Activated naive CD8-positive, alpha-beta T cell treated with anti-CD3 and anti-CD28 coated beads for 36 hours (primary cell): ENCODE data around the gene DNMT3A. TPM values are rescaled to one million over a fixed set of nuclear protein-coding genes. Genes with fewer than 3 reads are reported as not detected.

Experiments
- DNase-seq: peaks from one replicate; pipeline ENCODE4 v3.0.0; 2021
- H3K27ac Mint-ChIP-seq: one replicate; pipeline ENCODE4 v1.8.0; 2022; ENCODE audit warnings: mild to moderate bottlenecking, moderate library complexity, mixed read lengths
- H3K27me3 Mint-ChIP-seq: one replicate; pipeline ENCODE4 v1.8.0; 2022; ENCODE audit warnings: mild to moderate bottlenecking, mixed read lengths
- H3K36me3 Mint-ChIP-seq: one replicate; pipeline ENCODE4 v1.8.0; 2021; ENCODE audit warnings: mild to moderate bottlenecking, mixed read lengths
- H3K4me1 Mint-ChIP-seq: one replicate; pipeline ENCODE4 v1.8.0; 2021; ENCODE audit warnings: mixed read lengths
- H3K4me3 Mint-ChIP-seq: one replicate; pipeline ENCODE4 v1.8.0; 2022; ENCODE audit warnings: mild to moderate bottlenecking, moderate library complexity, mixed read lengths
- H3K9me3 Mint-ChIP-seq: one replicate; pipeline ENCODE4 v1.8.0; 2022; ENCODE audit warnings: mixed read lengths
- total RNA-seq, 2 experiments: library from RNA; stranded (reverse); gene quantifications; one replicate each; pipeline ENCODE4 v1.2.3, GENCODE V29; 2021

Gene DNMT3A
- total RNA-seq, 2 experiments from 2014 or later, result 90.7 to 92.2 TPM

DNA sequence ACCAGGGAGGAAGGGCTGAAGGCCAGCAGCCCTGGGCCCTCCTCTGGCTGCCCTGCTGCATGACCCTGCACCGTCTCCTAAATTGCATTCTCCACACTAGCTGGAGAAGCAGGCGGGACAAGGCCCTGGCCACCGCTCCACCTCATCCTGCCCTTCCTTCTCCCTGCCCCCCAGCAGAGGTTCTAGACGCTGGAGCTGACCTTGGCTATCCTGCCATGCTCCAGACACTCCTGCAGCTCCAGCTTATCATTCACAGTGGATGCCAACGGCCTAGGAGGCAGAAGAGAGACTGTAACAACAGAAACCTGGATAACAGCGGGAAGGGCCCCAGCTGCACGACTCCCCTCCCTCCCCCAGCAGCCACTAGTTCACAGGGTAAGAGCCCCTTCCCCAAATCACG, 105.0 kb downstream of the DNMT3A start:
- Mint-ChIP-seq H3K4me3 (no peak overlapping the region), H3K27ac (no peak overlapping the region), H3K27me3 (no peaks in the 10 kb centered on the region), H3K9me3 (no peaks in the 10 kb centered on the region), H3K36me3 (peaks cover 24% of the 10 kb centered on the region), H3K4me1 (peaks cover 3% of the 10 kb centered on the region)
- no peak for DNase-seq

DNA sequence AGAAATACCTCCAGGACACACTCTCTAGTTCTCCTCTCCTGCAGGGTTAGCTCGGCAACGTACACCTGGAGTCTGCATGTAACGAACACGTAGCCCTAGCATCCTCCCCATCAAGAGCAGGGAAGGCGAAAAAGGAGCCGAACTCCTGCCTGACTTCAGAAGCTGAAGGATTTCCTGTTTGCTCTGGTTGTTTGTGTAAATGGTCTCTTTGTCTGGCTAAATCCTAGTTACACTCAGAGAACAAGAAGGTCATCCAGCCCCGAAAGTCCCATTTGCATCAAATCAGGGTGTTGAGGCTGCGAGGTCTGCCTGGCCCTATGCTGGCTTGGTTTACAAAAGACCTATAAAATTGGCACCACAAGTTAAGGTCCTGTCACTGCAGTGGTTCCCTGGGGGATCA, 107.0 kb downstream of the DNMT3A start:
- Mint-ChIP-seq H3K27me3 (no peaks in the 10 kb centered on the region), H3K9me3 (no peaks in the 10 kb centered on the region), H3K4me3 (no peak overlapping the region), H3K36me3 (peaks cover 14% of the 10 kb centered on the region), H3K4me1 (peaks cover 3% of the 10 kb centered on the region), H3K27ac (peak overlapping the region; percentile 29)
- DNase-seq, result no peak

DNA sequence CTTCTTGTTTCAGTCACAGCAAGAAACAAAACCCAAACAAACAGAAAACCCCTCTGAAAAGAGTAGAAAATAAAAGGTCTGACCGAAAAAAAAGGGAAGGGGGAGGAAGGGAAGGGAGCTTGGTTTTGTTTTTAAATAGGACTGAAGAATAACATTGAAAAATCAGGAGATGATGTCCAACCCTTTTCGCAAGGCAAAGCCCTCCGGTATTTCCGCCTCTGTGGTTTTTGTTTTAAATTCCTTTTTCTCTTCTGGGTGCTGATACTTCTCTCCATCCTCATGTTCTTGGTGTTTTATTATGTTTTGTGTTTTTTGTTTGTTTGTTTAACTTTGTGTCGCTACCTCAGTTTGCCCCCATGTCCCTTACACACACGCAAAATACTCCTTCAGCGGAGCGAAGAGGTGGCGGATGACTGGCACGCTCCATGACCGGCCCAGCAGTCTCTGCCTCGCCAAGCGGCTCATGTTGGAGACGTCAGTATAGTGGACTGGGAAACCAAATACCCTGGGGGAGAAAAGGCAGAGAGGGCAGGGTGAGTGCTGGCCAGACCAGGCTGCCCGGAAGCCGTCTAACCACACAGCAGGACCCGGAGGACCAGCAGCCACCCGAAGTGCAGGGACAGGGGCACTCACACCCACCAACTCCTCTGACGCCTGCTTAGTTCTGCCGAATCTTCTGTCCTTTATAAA, 107.7 kb downstream of the DNMT3A start:
- Mint-ChIP-seq H3K27ac (peak overlapping the region; percentile 67), H3K36me3 (peaks cover 11% of the 10 kb centered on the region), H3K4me3 (no peak overlapping the region), H3K4me1 (peaks cover 4% of the 10 kb centered on the region), H3K27me3 (no peaks in the 10 kb centered on the region), H3K9me3 (no peaks in the 10 kb centered on the region)
- DNase-seq, result no peak

DNA sequence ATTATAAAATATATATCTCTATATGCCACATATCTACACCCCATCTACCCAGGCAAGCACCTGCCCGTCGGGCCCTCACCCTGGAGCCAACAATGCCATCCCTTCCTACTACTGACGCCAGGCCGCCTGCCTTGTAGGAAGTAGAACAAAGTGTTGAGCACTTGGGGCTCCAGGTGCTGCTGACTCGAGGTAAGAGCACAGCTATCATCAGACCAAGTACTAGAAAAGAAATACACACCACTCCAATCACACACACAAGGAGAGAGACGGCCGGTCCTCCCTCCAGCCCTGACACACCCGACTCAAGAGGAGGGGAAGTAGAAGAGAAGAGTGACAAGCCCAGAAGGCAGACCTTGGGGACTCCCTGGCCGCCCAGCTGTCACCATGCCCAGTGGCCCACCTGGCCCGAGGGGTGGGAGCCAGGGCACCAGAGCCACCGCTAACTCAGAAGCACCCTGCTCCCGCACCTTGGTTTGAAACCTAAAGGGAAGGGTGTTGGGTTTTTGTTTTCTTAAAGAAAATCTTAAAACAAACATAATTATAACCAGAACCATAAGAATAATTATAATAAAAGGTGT, 109.4 kb downstream of the DNMT3A start:
- Mint-ChIP-seq H3K4me1 (peaks cover 12% of the 10 kb centered on the region), H3K4me3 (no peak overlapping the region), H3K9me3 (no peaks in the 10 kb centered on the region), H3K27ac (peak overlapping the region; percentile 2), H3K36me3 (peaks cover 17% of the 10 kb centered on the region), H3K27me3 (no peaks in the 10 kb centered on the region)
- DNase-seq, result no peak

DNA sequence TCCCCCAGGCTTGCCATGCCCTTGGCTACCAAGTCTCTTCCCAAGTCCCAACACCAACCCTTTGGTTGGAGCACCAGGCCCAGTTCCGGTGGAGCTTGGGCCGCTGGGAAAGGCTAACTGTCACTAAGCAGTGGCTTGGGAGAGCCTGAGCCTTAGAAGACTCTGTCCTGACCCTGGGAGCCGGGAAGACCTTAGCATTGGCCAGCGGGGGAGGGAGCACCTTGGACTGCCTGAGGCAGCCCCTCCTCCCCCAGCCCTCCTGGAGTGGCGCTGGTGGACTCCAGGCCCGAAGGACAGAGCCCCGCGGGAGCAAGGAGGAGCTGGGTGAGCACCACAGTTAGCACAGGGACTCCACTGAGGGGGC, 110.8 kb downstream of the DNMT3A start:
- Mint-ChIP-seq H3K27me3 (no peaks in the 10 kb centered on the region), H3K9me3 (no peaks in the 10 kb centered on the region), H3K4me3 (no peak overlapping the region), H3K36me3 (peaks cover 16% of the 10 kb centered on the region), H3K4me1 (peaks cover 23% of the 10 kb centered on the region), H3K27ac (no peak overlapping the region)
- DNase-seq, result no peak

DNA sequence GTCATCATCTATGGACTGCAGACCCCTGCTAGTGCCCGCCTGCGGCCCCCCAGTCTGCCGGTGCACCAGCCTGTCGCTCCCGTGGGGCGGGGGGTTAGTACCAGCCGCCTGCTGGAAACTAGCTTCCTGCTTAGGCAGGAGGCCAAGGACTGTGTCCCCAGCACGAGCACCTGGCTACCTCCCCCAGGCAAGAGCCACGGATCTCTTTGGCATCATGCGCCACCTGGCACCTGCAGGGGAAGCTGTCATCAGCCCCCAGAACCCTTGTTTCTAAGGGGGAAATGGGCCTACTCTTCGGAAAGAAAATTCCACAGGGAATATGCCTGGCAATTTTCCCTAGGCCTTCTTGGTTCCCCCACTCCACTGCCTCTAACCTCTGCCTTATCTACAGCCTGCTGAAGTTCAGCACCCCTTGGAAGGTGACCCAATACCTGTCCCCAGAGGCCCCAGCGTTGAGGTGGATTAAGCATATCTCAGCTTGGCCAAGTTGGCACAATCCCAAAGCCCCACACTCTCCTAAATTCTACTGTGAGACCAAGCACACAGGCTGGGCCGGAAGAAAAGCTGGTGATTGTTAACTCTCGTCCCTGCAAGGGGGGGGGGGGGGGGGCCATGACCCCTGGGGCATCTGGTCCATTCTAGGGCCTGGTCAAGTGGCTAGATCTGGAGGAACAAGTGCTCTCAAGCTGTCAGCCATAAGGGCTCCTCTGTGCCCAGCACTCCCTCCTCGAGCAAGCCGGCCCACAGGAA, 111.4 kb downstream of the DNMT3A start:
- Mint-ChIP-seq H3K4me3 (no peak overlapping the region), H3K4me1 (peaks cover 23% of the 10 kb centered on the region), H3K27ac (no peak overlapping the region), H3K9me3 (no peaks in the 10 kb centered on the region), H3K36me3 (peaks cover 12% of the 10 kb centered on the region), H3K27me3 (no peaks in the 10 kb centered on the region)
- DNase-seq, result no peak

DNA sequence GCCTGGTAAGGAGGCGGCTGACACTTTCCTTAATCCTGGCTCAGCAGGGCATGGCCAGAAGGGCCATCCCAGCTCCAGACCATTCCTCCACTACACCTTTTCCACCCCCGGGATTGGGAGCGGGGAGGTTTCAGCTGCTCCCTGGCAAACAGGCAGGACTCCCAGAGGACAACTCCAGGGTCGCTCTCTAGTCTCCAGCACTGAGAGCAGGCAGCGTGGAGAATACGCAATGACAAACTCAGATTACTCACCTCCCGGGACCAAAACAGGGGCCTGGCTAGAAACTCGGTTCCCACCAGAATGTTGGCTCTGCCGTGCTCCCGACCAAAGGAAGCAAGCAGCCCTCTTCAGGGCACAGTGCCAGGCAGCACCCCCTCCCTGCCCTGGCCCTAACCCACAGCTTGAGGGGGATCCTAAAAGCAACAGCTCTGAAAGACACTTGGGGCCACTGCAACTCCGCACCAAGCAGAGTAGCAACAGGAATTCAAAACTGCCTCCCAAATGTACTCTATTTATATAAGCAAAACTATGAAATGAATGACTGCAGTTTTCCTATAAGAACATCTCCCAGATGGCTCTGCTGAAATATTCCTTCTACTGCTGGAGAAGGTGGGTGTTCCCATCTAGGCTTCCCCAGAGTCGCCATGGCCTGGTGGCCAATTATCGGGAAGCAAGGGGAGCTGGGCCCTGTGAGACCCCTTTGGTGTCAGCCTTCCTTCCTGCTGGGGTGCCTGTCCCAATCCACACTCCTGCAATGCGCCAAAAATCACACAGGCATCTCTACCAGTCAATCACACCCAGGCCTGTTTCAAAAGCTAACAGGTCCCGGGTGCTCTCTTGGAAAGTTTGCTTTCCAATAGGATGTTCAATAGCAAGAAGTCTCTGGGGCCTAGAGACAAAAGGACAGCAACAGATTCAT, 112.2 kb downstream of the DNMT3A start:
- H3K4me1 Mint-ChIP-seq, result peaks cover 23% of the 10 kb centered on the region
- no peaks in the 10 kb centered on the region for H3K9me3 Mint-ChIP-seq
- peaks cover 11% of the 10 kb centered on the region for H3K36me3 Mint-ChIP-seq
- peak overlapping the region; percentile 58 for H3K27ac Mint-ChIP-seq
- no peaks in the 10 kb centered on the region for H3K27me3 Mint-ChIP-seq
- DNase-seq, result no peak
- no peak overlapping the region for H3K4me3 Mint-ChIP-seq

DNA sequence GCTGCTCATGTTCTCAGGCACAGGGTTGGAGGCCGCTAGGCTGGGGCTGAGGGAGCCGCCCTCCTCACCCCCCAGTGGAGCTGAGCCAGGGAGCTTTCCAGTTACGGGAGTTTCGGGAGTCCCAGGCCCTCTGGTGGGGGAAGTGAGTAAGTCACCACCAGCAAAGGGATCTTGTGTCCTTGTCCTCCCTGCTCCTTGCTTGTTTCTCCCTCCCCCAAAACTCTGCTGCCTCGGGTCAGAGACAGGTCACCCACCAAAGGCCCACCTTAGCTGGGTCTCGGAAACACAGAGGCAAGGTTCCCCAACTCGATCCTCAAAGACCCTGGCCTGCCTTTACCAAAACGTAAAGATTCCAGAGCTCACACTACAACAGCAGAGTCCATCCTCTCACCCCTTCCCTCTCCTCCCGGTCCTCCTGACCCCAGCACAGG, 112.9 kb downstream of the DNMT3A start:
- Mint-ChIP-seq H3K4me1 (peaks cover 23% of the 10 kb centered on the region), H3K4me3 (no peak overlapping the region), H3K27ac (peak overlapping the region; percentile 58), H3K27me3 (no peaks in the 10 kb centered on the region), H3K36me3 (peaks cover 11% of the 10 kb centered on the region), H3K9me3 (no peaks in the 10 kb centered on the region)
- peak; percentile 42 for DNase-seq

DNA sequence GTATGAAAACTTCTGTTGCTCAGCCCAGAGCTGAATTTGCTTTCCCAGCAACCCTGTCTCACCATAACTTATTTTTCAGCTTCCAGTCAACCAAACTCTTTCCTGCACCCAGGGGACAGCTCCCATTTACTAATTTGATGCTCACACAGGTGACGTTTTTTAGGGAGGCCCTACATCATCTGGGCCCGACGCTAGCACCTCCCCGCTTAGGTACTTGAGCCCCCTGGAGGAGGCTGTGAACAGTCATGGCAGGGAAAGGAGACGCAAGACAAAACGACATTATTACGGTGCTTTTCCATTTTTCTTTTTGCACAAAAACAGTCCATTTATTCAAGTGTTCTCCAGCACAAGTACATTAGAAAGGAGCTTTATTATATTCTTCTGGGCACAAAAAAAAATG, 114.1 kb downstream of the DNMT3A start:
- no peaks in the 10 kb centered on the region for H3K9me3 Mint-ChIP-seq
- H3K27me3 Mint-ChIP-seq, result no peaks in the 10 kb centered on the region
- peaks cover 9% of the 10 kb centered on the region for H3K36me3 Mint-ChIP-seq
- H3K4me1 Mint-ChIP-seq, result peaks cover 23% of the 10 kb centered on the region
- no peak for DNase-seq
- H3K4me3 Mint-ChIP-seq, result no peak overlapping the region
- H3K27ac Mint-ChIP-seq, result no peak overlapping the region

DNA sequence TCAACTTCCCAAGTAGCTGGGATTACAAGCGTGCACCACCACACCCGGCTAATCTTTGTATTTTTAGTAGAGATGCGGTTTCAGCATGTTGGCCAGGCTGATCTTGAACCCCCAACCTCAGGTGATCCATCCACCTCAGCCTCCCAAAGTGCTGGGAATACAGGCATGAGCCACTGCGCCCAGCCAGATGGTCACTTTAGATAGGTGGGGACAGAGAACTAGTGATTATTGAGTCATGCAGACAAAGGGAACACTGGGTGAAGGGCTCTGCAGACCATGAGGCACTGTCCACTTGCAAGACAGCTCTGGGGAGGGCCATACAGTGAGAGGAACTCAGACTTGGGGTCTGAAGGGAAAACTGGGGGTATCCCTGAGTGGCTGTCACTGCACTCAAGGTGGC, 114.9 kb downstream of the DNMT3A start:
- peaks cover 6% of the 10 kb centered on the region for H3K36me3 Mint-ChIP-seq
- peaks cover 20% of the 10 kb centered on the region for H3K4me1 Mint-ChIP-seq
- peak overlapping the region; percentile 42 for H3K27ac Mint-ChIP-seq

DNA sequence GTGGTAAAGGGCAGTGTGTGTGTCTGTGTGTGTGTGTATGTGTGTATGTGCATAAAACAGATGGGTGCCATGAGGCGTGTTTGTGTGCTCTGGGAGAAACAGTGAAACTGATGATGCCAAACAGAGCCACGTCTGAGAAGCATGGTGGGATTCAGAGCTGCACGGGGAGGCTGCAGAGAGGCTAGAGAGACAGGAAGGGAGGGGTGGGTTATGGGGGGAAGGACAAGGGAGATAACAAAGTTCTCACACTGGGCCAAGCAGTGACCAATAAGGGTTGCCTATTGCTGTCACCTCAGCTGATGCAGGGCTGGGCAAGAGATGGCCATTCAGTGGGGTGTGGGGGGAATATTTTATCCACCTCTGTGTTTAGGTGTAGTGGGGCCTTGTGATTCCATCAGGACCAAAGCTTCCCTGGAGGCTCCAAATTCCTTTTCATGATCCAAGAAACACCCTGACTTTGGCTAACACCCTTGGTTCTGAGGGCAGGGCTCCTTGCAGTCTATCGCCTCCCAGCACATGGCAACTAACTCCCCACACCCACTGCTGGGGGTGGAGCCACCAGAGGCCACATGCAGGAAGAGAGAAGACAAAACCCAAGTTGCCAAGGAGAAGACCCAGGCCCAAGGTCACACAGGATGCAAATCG, 119.1 kb downstream of the DNMT3A start:
- Mint-ChIP-seq H3K9me3 (no peaks in the 10 kb centered on the region), H3K27ac (no peak overlapping the region), H3K4me3 (no peak overlapping the region), H3K4me1 (peaks cover 13% of the 10 kb centered on the region), H3K36me3 (peaks cover 4% of the 10 kb centered on the region), H3K27me3 (no peaks in the 10 kb centered on the region)
- DNase-seq, result no peak

More for the DNA sequence above, 114.9 kb downstream of the DNMT3A start:
- DNase-seq, result no peak
- H3K27me3 Mint-ChIP-seq, result no peaks in the 10 kb centered on the region
- no peak overlapping the region for H3K4me3 Mint-ChIP-seq
- H3K9me3 Mint-ChIP-seq, result no peaks in the 10 kb centered on the region

DNA sequence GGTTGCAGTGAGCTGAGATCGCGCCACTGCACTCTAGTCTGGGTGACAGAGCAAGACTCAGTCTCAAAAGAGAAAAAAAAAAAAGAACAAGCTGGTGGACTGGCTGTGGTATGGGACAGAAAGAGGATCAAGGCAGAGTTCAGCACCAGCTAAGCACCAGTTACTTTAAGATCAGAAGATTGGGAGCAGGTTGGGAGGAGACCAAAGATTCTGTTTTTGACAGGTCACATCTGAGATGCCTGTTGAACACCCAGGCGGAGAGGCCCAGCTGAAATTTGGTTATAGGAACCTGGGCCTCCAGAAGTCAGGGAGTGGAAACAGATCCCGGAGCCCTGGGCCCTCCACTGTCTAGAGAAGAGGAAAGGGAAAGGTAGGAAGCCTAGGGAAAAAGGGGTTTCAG, 120.1 kb downstream of the DNMT3A start:
- Mint-ChIP-seq H3K27ac (no peak overlapping the region), H3K9me3 (no peaks in the 10 kb centered on the region), H3K4me3 (no peak overlapping the region), H3K27me3 (no peaks in the 10 kb centered on the region), H3K36me3 (no peaks in the 10 kb centered on the region), H3K4me1 (peaks cover 8% of the 10 kb centered on the region)
- no peak for DNase-seq

DNA sequence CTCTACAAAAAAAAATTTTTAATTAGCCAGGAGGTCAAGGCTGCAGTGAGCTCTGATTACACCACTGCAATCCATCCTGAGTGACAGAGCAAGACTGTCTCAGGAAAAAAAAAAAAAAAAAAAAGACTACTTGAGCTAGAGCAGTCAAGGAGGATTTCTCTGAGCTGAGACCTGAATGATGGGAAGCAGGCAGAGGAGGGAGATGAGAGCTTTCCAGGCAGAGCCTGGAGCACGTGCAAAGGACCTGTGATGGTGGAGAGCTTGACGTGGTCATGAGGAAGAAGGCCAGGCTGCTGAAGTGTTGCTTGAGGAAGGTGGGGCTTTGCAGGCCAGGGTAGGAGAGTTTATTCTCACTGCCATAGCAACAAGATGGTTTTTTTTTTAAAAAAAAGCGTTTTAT, 121.4 kb downstream of the DNMT3A start:
- no peaks in the 10 kb centered on the region for H3K9me3 Mint-ChIP-seq
- peaks cover 7% of the 10 kb centered on the region for H3K4me1 Mint-ChIP-seq
- no peak overlapping the region for H3K27ac Mint-ChIP-seq
- no peaks in the 10 kb centered on the region for H3K36me3 Mint-ChIP-seq
- no peaks in the 10 kb centered on the region for H3K27me3 Mint-ChIP-seq
- no peak overlapping the region for H3K4me3 Mint-ChIP-seq
- no peak for DNase-seq

DNA sequence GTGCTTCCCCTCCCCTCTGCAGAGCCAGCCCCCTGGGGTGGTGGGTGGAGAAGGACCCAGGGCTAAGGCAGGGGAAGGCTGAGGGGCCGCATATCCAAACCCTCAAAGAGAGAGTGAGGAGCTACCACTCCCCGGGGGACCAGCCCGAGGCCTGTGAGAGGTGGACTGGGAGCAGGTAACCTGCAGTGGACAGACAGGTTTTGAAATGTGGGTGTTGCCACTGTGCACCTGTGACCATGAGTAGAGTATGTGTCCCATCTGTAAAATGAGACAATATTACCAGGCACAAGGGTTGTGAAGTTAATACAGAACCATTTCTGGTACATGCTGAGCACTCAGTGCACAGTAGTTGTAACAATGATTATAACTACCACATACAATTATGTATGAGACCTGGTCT, 122.1 kb downstream of the DNMT3A start:
- Mint-ChIP-seq H3K4me1 (peaks cover 7% of the 10 kb centered on the region), H3K9me3 (no peaks in the 10 kb centered on the region), H3K27ac (no peak overlapping the region), H3K4me3 (no peak overlapping the region), H3K27me3 (no peaks in the 10 kb centered on the region), H3K36me3 (no peaks in the 10 kb centered on the region)
- no peak for DNase-seq
